AG04449 (cell line): Measurements from ENCODE around the gene FBXO10.

Experiments used
- CTCF ChIA-PET: fragments of 350-600 bp; formaldehyde crosslinking; extraction: SDS; loops from one replicate; lab custom pipeline; 2021; ENCODE audit warnings: antibody characterized with exemption; lab: Yijun Ruan, JAX
- POLR2A ChIA-PET: fragments of 400-600, 350-600 bp; formaldehyde crosslinking; extraction: SDS; loops from one replicate; lab custom pipeline; 2020; ENCODE audit warnings: antibody characterized with exemption, inconsistent platforms; lab: Yijun Ruan, JAX
- DNase-seq: peaks from one replicate; pipeline ENCODE4 v3.0.0-alpha.2; 2010; ENCODE audit warnings: low read depth, low spot score
- H3K4me3 ChIP-seq: 2 replicates; pipeline ENCODE4 v1.5.1; 2011; ENCODE audit warnings: low read depth, mild to moderate bottlenecking, control low read depth, low read length
- CTCF ChIP-seq: IDR thresholded peaks from one replicate; pipeline ENCODE4 v1.5.1; 2011; ENCODE audit warnings: mild to moderate bottlenecking, moderate library complexity, low read length, control low read depth, inconsistent platforms; ENCODE audit not compliant: insufficient read depth; ENCODE audit errors: missing control alignments

Gene FBXO10

GRCh38 chr9:37622462-37622861 is 46.3 kb upstream of the FBXO10 start:
- no peak for TF ChIP-seq CTCF
- ChIA-PET POLR2A (no interaction called here), CTCF (interaction anchor here (0.7 to 1.9 kb wide), 3 partner anchors 8 to 25 kb away, joined by 3 to 4 read pairs (median 3); no protein-coding TSS in a partner anchor)

GRCh38 chr9:37621273-37622121 is 45.3 kb upstream of the FBXO10 start:
- CTCF ChIA-PET: interaction anchor here (0.7 to 1.9 kb wide), 2 partner anchors 9 to 26 kb away, joined by 3 to 4 read pairs; no protein-coding TSS in a partner anchor
- POLR2A ChIA-PET: interaction anchor here (0.6 kb wide), 1 partner anchor 189 kb away, joined by 3 read pairs; no protein-coding TSS in a partner anchor

More at GRCh38 chr9:37622462-37622861, 46.3 kb upstream of the FBXO10 start:
- H3K4me3 ChIP-seq: no peak overlapping the region
- DNase-seq: no peak

GRCh38 chr9:37620396-37620795 is 44.2 kb upstream of the FBXO10 start:
- ChIA-PET POLR2A (no interaction called here), CTCF (no interaction called here)
- H3K4me3 ChIP-seq: no peak overlapping the region
- no peak for TF ChIP-seq CTCF
- no peak for DNase-seq

More at GRCh38 chr9:37621273-37622121, 45.3 kb upstream of the FBXO10 start:
- no peak overlapping the region for H3K4me3 ChIP-seq
- no peak for TF ChIP-seq CTCF
- DNase-seq: no peak

- ChIA-PET POLR2A (interaction anchor here (1.5 kb wide), 1 partner anchor 28 kb away, joined by 7 read pairs; the partner anchor contains the start of gene TOMM5), CTCF (no interaction called here)
- H3K4me3 ChIP-seq: no peak overlapping the region
- no peak for TF ChIP-seq CTCF
- no peak for DNase-seq
These were observed 43.6 kb upstream of the FBXO10 start for GRCh38 chr9:37619806-37620205.

GRCh38 chr9:37618817-37619216 is 42.6 kb upstream of the FBXO10 start:
- peak; percentile 52 for DNase-seq
- CTCF ChIA-PET: no interaction called here
- no peak overlapping the region for H3K4me3 ChIP-seq
- TF ChIP-seq CTCF: no peak
- POLR2A ChIA-PET: interaction anchor here (0.9 to 1.5 kb wide), 2 partner anchors 27 to 44 kb away, joined by 4 to 7 read pairs; partner anchors contain the start of gene TOMM5

- peak; percentile 33 for DNase-seq
- ChIA-PET CTCF (no interaction called here), POLR2A (no interaction called here)
- no peak overlapping the region for H3K4me3 ChIP-seq
- no peak for TF ChIP-seq CTCF
These were observed 41.7 kb upstream of the FBXO10 start for GRCh38 chr9:37617832-37618231.
